GM12878 (cell line): ENCODE data around the gene AIF1. TPM values are rescaled to one million over a fixed set of nuclear protein-coding genes. Genes with fewer than 3 reads are reported as not detected.
A peak's percentile ranks its signal among the peaks of the same experiment; 100 is the strongest.

Source experiments
- BMI1 ChIP-seq: fragments of 450-650 bp; IDR thresholded peaks from 2 replicates; pipeline ENCODE4 v1.6.1; 2016; ENCODE audit warnings: mild to moderate bottlenecking, moderate library complexity, borderline replicate concordance
- CBX3 ChIP-seq: fragments of 200-600 bp; sonication (generic); IDR thresholded peaks from 2 replicates; pipeline ENCODE4 v1.6.1; 2016; ENCODE audit warnings: low read depth, borderline replicate concordance
- CEBPZ ChIP-seq: fragments of 150-350 bp; IDR thresholded peaks from 2 replicates; pipeline ENCODE4 v1.6.1; 2016; ENCODE audit warnings: low read depth, low read length
- CHD1 ChIP-seq: IDR thresholded peaks from 2 replicates; pipeline ENCODE4 v1.6.1; 2012; ENCODE audit warnings: low read depth, low read length, improper control_type of control experiment
- E4F1 ChIP-seq: fragments of 450-650 bp; IDR thresholded peaks from 2 replicates; pipeline ENCODE4 v1.6.1; 2018; ENCODE audit warnings: borderline replicate concordance, mild to moderate bottlenecking; ENCODE audit not compliant: partially characterized antibody
- FOXM1 ChIP-seq: IDR thresholded peaks from 2 replicates; pipeline ENCODE4 v1.6.1; 2012; ENCODE audit warnings: low read depth, mild to moderate bottlenecking, inconsistent platforms, low read length, moderate library complexity
- GABPA ChIP-seq: IDR thresholded peaks from 2 replicates; pipeline ENCODE4 v1.6.1; 2014; ENCODE audit warnings: antibody characterized with exemption, low read depth, mild to moderate bottlenecking, inconsistent platforms
- GATAD2B ChIP-seq: fragments of 450-650 bp; conservative IDR thresholded peaks from 2 replicates; pipeline ENCODE4 v1.6.1; 2017; ENCODE audit warnings: low read depth, mild to moderate bottlenecking, moderate library complexity
- HDGF ChIP-seq: fragments of 450-650 bp; IDR thresholded peaks from 2 replicates; pipeline ENCODE4 v1.6.1; 2016; ENCODE audit warnings: antibody characterized with exemption
- IRF3 ChIP-seq: fragments of 450-650 bp; IDR thresholded peaks from 2 replicates; pipeline ENCODE4 v1.6.1; 2014; ENCODE audit warnings: mild to moderate bottlenecking
- IRF4 ChIP-seq: IDR thresholded peaks from 2 replicates; pipeline ENCODE4 v1.6.1; 2011; ENCODE audit warnings: low read depth, low read length
- KAT2A ChIP-seq: conservative IDR thresholded peaks from 2 replicates; pipeline ENCODE4 v1.6.1; 2011; ENCODE audit warnings: low read depth, low read length; ENCODE audit not compliant: control insufficient read depth
- KLF5 ChIP-seq: fragments of 450-650 bp; IDR thresholded peaks from 2 replicates; pipeline ENCODE4 v1.6.1; 2014; ENCODE audit warnings: mild to moderate bottlenecking; ENCODE audit not compliant: partially characterized antibody
- MEF2A ChIP-seq: IDR thresholded peaks from 2 replicates; pipeline ENCODE4 v1.6.1; 2011; ENCODE audit warnings: low read depth, mild to moderate bottlenecking, low read length, moderate library complexity; ENCODE audit not compliant: insufficient read depth
- NBN ChIP-seq: fragments of 450-650 bp; IDR thresholded peaks from 2 replicates; pipeline ENCODE4 v1.6.1; 2016
- NFYA ChIP-seq: IDR thresholded peaks from 2 replicates; pipeline ENCODE4 v1.6.1; 2011; ENCODE audit warnings: low read depth, mild to moderate bottlenecking, low read length, improper control_type of control experiment, borderline replicate concordance
- NFYB ChIP-seq: IDR thresholded peaks from 2 replicates; pipeline ENCODE4 v1.6.1; 2011; ENCODE audit warnings: low read depth, mild to moderate bottlenecking, low read length, improper control_type of control experiment, moderate library complexity; ENCODE audit not compliant: insufficient read depth
- RB1 ChIP-seq: fragments of 450-650 bp; formaldehyde crosslinking; IDR thresholded peaks from 2 replicates; pipeline ENCODE4 v1.6.1; 2017; ENCODE audit warnings: mild to moderate bottlenecking, borderline replicate concordance
- RUNX3 ChIP-seq: IDR thresholded peaks from 2 replicates; pipeline ENCODE4 v1.6.1; 2012; ENCODE audit warnings: low read length, inconsistent platforms
- SMC3 ChIP-seq: IDR thresholded peaks from 2 replicates; pipeline ENCODE4 v1.6.1; 2011; ENCODE audit warnings: low read length, improper control_type of control experiment, borderline replicate concordance
- TCF12 ChIP-seq: IDR thresholded peaks from 2 replicates; pipeline ENCODE4 v1.6.1; 2011; ENCODE audit warnings: low read depth, mild to moderate bottlenecking, low read length
- ZNF217 ChIP-seq: fragments of 450-650 bp; IDR thresholded peaks from 2 replicates; pipeline ENCODE4 v1.6.1; 2017; ENCODE audit warnings: antibody characterized with exemption, mild to moderate bottlenecking
- polyA plus RNA-seq, 11 experiments: library from polyadenylated mRNA; depleted of rRNA in 4 of 11; unstranded in 6 of 11; stranded (reverse) in 5 of 11; fragments of >200 nt; fragmentation: Nextera tagmentation in 4 of 11; fragmentation: Illumina TruSeq in 1 of 11; extraction: Ambion mirVana in 4 of 11; extraction: Trizol in 1 of 11; gene quantifications; 1 replicate in 1 of 11; 2 replicates in 10 of 11; pipeline versions ENCODE4 v1.2.1 to v1.2.3, GENCODE V29; 2011 to 2016; ENCODE audit warnings: inconsistent platforms in 2 of 11, missing spikeins in 2 of 11, low read depth in 1 of 11
- total RNA-seq, 4 experiments: library from RNA; depleted of rRNA in 3 of 4; stranded (reverse); fragments of >200 nt in 3 of 4; fragmentation: Illumina TruSeq in 1 of 4; extraction: Trizol in 1 of 4; gene quantifications; 2 replicates each; pipeline versions ENCODE4 v1.2.1 to v1.2.3, GENCODE V29; 2013 to 2021

AIF1 gene
- total and polyA plus RNA-seq, 10 of the 15 experiments (the other 5 are each of a cell fraction or from before 2014, with no cell fraction given), result 1.9 to 256 (median 134) TPM

GRCh38 chr6:31587791-31588777, 26.9 kb upstream of the AIF1 start (continued):
- TF ChIP-seq ZNF217, result no peak
- no peak for TF ChIP-seq KAT2A
- TF ChIP-seq NFYA, result no peak
- no peak for TF ChIP-seq GATAD2B
- no peak for TF ChIP-seq MEF2A
- TF ChIP-seq CBX3, result no peak
- TF ChIP-seq NBN, result peak; percentile 88
- TF ChIP-seq E4F1, result no peak
- TF ChIP-seq GABPA, result no peak
- TF ChIP-seq CEBPZ, result no peak
- TF ChIP-seq RUNX3, result no peak
- peak; percentile 90 for TF ChIP-seq HDGF
- TF ChIP-seq RB1, result no peak
- TF ChIP-seq NFYB, result no peak
- TF ChIP-seq KLF5, result no peak
- TF ChIP-seq CHD1, result no peak
- 0 out of 2 replicates have a peak, but pooled peaks have one; percentile 17 for TF ChIP-seq IRF4
- no peak for TF ChIP-seq BMI1
- TF ChIP-seq TCF12, result no peak
- TF ChIP-seq IRF3, result no peak
- no peak for TF ChIP-seq SMC3
- no peak for TF ChIP-seq FOXM1
